ENCODE results near the gene SFXN3.

DNA sequence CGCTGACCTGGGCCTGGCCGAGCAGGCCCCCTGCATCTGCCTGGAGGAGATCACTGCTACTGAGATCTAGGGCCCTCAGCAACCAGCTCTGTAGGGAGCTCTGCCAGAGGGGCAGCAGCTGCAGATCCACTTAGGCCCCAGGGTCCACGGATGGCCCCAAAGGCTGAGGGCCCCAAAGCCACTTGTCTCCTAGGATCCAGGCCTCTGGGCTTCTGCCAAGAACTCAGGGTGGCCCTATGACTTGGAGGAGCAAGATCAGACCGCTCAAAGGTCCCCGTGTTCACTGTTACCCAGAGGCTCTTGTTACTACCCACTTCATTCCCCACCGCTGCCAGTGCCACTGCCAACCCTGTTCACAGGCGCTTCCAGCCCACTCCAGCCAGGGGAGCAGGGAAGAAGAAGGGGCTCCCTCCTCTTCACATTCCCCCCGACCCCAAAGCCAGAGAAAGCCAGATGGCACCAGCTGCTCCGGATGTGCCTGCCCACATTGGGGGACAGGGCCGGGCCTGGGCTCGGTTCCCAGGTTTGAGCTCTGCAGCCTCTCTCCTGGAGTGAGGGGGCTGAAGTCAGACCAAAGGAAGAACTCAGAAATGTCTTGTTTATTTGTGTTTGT is 23.8 kb upstream of the SFXN3 start:
- TF ChIP-seq, protein P1, sequence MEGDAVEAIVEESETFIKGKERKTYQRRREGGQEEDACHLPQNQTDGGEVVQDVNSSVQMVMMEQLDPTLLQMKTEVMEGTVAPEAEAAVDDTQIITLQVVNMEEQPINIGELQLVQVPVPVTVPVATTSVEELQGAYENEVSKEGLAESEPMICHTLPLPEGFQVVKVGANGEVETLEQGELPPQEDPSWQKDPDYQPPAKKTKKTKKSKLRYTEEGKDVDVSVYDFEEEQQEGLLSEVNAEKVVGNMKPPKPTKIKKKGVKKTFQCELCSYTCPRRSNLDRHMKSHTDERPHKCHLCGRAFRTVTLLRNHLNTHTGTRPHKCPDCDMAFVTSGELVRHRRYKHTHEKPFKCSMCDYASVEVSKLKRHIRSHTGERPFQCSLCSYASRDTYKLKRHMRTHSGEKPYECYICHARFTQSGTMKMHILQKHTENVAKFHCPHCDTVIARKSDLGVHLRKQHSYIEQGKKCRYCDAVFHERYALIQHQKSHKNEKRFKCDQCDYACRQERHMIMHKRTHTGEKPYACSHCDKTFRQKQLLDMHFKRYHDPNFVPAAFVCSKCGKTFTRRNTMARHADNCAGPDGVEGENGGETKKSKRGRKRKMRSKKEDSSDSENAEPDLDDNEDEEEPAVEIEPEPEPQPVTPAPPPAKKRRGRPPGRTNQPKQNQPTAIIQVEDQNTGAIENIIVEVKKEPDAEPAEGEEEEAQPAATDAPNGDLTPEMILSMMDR (IDR thresholded peaks at IDR 0.05) = no peak
- TF ChIP-seq POLR2A (IDR thresholded peaks at IDR 0.05) = no peak

Data from upper lobe of left lung (tissue), 4 donors.